GM23338 (cell line): Measurements from ENCODE around the gene CASK. TPM values are rescaled to one million over a fixed set of nuclear protein-coding genes. Genes with fewer than 3 reads are reported as not detected.

Source experiments
- ATAC-seq: fragments of 200-7000 bp; cut with Tn5 transposase; 3 replicates; pipeline ENCODE4 v1.9.1; 2020
- DNase-seq: peaks from one replicate; pipeline ENCODE4 v3.0.0-alpha.2; 2015; ENCODE audit warnings: low spot score
- H2AFZ ChIP-seq: fragments of 200-600 bp; sonication (generic); 2 replicates; pipeline ENCODE4 v1.8.0; 2016; ENCODE audit warnings: antibody characterized with exemption, mild to moderate bottlenecking, moderate library complexity
- H3F3A ChIP-seq: fragments of 200-600 bp; sonication (generic); replicated peaks from 2 replicates; pipeline ENCODE4 v1.8.0; 2017; ENCODE audit warnings: antibody characterized with exemption, mixed run types, low read depth
- H3K27ac ChIP-seq: fragments of 200-600 bp; sonication (generic); 2 replicates; pipeline ENCODE4 v1.6.1; 2016; ENCODE audit warnings: low read depth
- H3K27me3 ChIP-seq: fragments of 200-600 bp; sonication (generic); 2 replicates; pipeline ENCODE4 v1.8.0; 2016; ENCODE audit warnings: mild to moderate bottlenecking, mixed run types, moderate library complexity; ENCODE audit not compliant: insufficient read depth
- H3K36me3 ChIP-seq: fragments of 200-600 bp; sonication (generic); 2 replicates; pipeline ENCODE4 v1.8.0; 2016; ENCODE audit warnings: mild to moderate bottlenecking; ENCODE audit not compliant: insufficient read depth
- H3K4me1 ChIP-seq: fragments of 200-600 bp; sonication (generic); 2 replicates; pipeline ENCODE4 v1.8.0; 2016; ENCODE audit warnings: mild to moderate bottlenecking, moderate library complexity; ENCODE audit not compliant: insufficient read depth
- H3K4me2 ChIP-seq: fragments of 200-600 bp; sonication (generic); 2 replicates; pipeline ENCODE4 v1.7.1; 2017; ENCODE audit warnings: mixed run types
- H3K4me3 ChIP-seq: fragments of 200-600 bp; sonication (generic); 2 replicates; pipeline ENCODE4 v1.6.1; 2016; ENCODE audit warnings: mixed run types
- H3K79me2 ChIP-seq: fragments of 200-600 bp; sonication (generic); replicated peaks from 2 replicates; pipeline ENCODE4 v1.8.0; 2017; ENCODE audit warnings: mild to moderate bottlenecking; ENCODE audit not compliant: insufficient read depth
- H3K9me2 ChIP-seq: fragments of 200-600 bp; sonication (generic); 2 replicates; pipeline ENCODE4 v1.8.0; 2017; ENCODE audit not compliant: insufficient read depth
- H4K20me1 ChIP-seq: fragments of 200-600 bp; sonication (generic); replicated peaks from 2 replicates; pipeline ENCODE4 v1.8.0; 2017; ENCODE audit warnings: mild to moderate bottlenecking; ENCODE audit not compliant: insufficient read depth
- H3K27ac Mint-ChIP-seq: 2 replicates; pipeline ENCODE4 v1.8.0; 2020; ENCODE audit warnings: inconsistent platforms, mild to moderate bottlenecking, moderate library complexity, mixed read lengths
- H3K27me3 Mint-ChIP-seq: 3 replicates; pipeline ENCODE4 v1.8.0; 2022; ENCODE audit warnings: low read depth, mild to moderate bottlenecking, moderate library complexity, mixed read lengths, inconsistent platforms; ENCODE audit not compliant: insufficient read depth, poor library complexity
- H3K36me3 Mint-ChIP-seq: 3 replicates; pipeline ENCODE4 v1.8.0; 2021; ENCODE audit warnings: low read depth, mild to moderate bottlenecking, inconsistent platforms, moderate library complexity, mixed read lengths
- H3K4me1 Mint-ChIP-seq: 3 replicates; pipeline ENCODE4 v1.8.0; 2020; ENCODE audit warnings: mild to moderate bottlenecking, inconsistent platforms, mixed read lengths
- H3K4me3 Mint-ChIP-seq: 3 replicates; pipeline ENCODE4 v1.8.0; 2021; ENCODE audit warnings: moderate library complexity, mild to moderate bottlenecking, inconsistent platforms, mixed read lengths
- H3K9me3 Mint-ChIP-seq: 3 replicates; pipeline ENCODE4 v1.8.0; 2020; ENCODE audit warnings: moderate library complexity, mild to moderate bottlenecking, inconsistent platforms, mixed read lengths
- CREB1 ChIP-seq: fragments of 250-450 bp; sonication (Bioruptor Pico); IDR thresholded peaks from 2 replicates; pipeline ENCODE4 v1.5.0; 2020; ENCODE audit warnings: low read depth, mild to moderate bottlenecking, moderate library complexity
- POLR2AphosphoS5 ChIP-seq: IDR thresholded peaks from 2 replicates; pipeline ENCODE4 v1.6.1; 2016; ENCODE audit warnings: antibody characterized with exemption, low read depth
- long read RNA-seq: library from polyadenylated mRNA; unstranded; transcript quantifications from one replicate; pipeline ENCODE4 v2.0.0, GENCODE V29; 2020; ENCODE audit not compliant: unreplicated experiment
- polyA plus RNA-seq: library from polyadenylated mRNA; unstranded; fragments of >200 nt; fragmentation: Nextera tagmentation; extraction: Ambion mirVana; gene quantifications from 2 replicates; pipeline ENCODE4 v1.2.1, GENCODE V29; 2016
- total RNA-seq: library from RNA; depleted of rRNA; stranded (reverse); fragments of >200 nt; shearing (Covaris generic); gene quantifications from 2 replicates; pipeline ENCODE4 v1.2.3, GENCODE V29; 2014; rRNA removed
- TF ChIP-seq, protein P1 (sequence below): fragments of 250-450 bp; sonication (Bioruptor Pico); IDR thresholded peaks from 2 replicates; pipeline ENCODE4 v1.5.0; 2020; ENCODE audit warnings: mild to moderate bottlenecking, moderate library complexity

Gene CASK, protein sequence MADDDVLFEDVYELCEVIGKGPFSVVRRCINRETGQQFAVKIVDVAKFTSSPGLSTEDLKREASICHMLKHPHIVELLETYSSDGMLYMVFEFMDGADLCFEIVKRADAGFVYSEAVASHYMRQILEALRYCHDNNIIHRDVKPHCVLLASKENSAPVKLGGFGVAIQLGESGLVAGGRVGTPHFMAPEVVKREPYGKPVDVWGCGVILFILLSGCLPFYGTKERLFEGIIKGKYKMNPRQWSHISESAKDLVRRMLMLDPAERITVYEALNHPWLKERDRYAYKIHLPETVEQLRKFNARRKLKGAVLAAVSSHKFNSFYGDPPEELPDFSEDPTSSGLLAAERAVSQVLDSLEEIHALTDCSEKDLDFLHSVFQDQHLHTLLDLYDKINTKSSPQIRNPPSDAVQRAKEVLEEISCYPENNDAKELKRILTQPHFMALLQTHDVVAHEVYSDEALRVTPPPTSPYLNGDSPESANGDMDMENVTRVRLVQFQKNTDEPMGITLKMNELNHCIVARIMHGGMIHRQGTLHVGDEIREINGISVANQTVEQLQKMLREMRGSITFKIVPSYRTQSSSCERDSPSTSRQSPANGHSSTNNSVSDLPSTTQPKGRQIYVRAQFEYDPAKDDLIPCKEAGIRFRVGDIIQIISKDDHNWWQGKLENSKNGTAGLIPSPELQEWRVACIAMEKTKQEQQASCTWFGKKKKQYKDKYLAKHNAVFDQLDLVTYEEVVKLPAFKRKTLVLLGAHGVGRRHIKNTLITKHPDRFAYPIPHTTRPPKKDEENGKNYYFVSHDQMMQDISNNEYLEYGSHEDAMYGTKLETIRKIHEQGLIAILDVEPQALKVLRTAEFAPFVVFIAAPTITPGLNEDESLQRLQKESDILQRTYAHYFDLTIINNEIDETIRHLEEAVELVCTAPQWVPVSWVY
- total RNA-seq = 44.1 and 44.4 TPM in 2 replicates
- 14.2 and 15.3 TPM in 2 replicates for polyA plus RNA-seq
- long read RNA-seq, partial matches to known transcripts = 0 of 3 reads
- long read RNA-seq, other reads (novel, unspliced or antisense) = 2 of 3 reads

DNA sequence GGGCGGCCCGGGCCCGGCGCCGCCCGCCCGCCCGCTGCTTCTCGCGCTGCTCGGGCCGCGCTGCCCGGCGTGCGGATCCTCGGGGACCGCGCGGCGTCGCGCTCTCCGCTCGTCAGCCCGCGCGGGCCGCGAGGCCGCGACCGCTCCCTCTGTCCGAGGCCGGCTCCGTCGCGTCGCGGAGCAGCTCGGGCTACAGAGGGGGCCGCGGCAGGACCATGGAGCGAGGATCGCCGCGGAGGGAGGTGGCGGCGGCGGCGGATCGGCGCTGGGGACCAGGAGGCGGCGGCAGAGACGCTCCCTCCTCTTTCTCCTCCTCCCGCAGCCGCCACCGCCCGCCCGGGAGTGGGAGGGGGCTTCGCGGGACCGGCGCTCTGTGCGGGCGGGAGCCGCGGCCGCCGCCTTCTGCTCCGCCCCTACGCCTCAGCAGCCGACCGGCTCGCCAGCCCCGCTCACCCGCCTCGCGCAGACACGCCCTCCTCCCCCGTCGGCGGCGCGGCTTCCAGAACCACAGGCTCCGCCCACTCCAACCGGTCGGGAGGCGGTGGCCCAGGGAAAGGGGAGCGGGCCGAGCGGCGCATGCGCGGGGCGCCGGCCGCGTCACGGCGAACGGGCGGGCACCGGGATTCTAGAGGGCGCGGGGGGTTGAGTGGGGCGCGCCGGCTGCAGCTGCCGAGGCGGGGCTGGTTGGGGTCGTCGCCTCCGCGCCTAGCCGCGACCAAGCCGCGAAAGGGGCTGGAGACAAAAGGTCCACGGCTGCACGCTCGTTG lies at the start of gene CASK:
CASK (minus strand) TSS at position 344 of the 767 bp plus-strand sequence. CDS start 566 bp downstream, outside the sequence.
- Mint-ChIP-seq H3K27ac (peak within 1 kb of the TSS; percentile 95), H3K27me3 (no peaks in the 10 kb centered on the region), H3K9me3 (no peaks in the 10 kb centered on the region), H3K4me1 (peaks cover 25% of the 10 kb centered on the region), H3K36me3 (no peaks in the 10 kb centered on the region; the same call in 2 of the 3 replicates), H3K4me3 (peak within 1 kb of the TSS; percentile 96)
- Histone ChIP-seq H3K27ac (no peak within 1 kb of the TSS), H2AFZ (peak within 1 kb of the TSS; percentile 89), H3K79me2 (peaks cover 42% of the 10 kb centered on the region), H3K27me3 (no peaks in the 10 kb centered on the region), H3F3A (no peaks in the 10 kb centered on the region), H3K36me3 (no peaks in the 10 kb centered on the region), H3K4me2 (peak within 1 kb of the TSS; percentile 87), H4K20me1 (no peaks in the 10 kb centered on the region; the same call in 1 of the 2 replicates), H3K4me1 (peaks cover under 1% of the 10 kb centered on the region; the same call in 1 of the 2 replicates), H3K4me3 (peak within 1 kb of the TSS; percentile 77), H3K9me2 (no peaks in the 10 kb centered on the region)
- ATAC-seq = peak; percentile 89
- DNase-seq = peak; percentile 88
- TF ChIP-seq CREB1 (CRISPR knock-in tag) (peak; percentile 47; the same call in 1 of the 2 replicates), POLR2AphosphoS5 (peak; percentile 52; the same call in 1 of the 2 replicates)
- TF ChIP-seq, protein P1, sequence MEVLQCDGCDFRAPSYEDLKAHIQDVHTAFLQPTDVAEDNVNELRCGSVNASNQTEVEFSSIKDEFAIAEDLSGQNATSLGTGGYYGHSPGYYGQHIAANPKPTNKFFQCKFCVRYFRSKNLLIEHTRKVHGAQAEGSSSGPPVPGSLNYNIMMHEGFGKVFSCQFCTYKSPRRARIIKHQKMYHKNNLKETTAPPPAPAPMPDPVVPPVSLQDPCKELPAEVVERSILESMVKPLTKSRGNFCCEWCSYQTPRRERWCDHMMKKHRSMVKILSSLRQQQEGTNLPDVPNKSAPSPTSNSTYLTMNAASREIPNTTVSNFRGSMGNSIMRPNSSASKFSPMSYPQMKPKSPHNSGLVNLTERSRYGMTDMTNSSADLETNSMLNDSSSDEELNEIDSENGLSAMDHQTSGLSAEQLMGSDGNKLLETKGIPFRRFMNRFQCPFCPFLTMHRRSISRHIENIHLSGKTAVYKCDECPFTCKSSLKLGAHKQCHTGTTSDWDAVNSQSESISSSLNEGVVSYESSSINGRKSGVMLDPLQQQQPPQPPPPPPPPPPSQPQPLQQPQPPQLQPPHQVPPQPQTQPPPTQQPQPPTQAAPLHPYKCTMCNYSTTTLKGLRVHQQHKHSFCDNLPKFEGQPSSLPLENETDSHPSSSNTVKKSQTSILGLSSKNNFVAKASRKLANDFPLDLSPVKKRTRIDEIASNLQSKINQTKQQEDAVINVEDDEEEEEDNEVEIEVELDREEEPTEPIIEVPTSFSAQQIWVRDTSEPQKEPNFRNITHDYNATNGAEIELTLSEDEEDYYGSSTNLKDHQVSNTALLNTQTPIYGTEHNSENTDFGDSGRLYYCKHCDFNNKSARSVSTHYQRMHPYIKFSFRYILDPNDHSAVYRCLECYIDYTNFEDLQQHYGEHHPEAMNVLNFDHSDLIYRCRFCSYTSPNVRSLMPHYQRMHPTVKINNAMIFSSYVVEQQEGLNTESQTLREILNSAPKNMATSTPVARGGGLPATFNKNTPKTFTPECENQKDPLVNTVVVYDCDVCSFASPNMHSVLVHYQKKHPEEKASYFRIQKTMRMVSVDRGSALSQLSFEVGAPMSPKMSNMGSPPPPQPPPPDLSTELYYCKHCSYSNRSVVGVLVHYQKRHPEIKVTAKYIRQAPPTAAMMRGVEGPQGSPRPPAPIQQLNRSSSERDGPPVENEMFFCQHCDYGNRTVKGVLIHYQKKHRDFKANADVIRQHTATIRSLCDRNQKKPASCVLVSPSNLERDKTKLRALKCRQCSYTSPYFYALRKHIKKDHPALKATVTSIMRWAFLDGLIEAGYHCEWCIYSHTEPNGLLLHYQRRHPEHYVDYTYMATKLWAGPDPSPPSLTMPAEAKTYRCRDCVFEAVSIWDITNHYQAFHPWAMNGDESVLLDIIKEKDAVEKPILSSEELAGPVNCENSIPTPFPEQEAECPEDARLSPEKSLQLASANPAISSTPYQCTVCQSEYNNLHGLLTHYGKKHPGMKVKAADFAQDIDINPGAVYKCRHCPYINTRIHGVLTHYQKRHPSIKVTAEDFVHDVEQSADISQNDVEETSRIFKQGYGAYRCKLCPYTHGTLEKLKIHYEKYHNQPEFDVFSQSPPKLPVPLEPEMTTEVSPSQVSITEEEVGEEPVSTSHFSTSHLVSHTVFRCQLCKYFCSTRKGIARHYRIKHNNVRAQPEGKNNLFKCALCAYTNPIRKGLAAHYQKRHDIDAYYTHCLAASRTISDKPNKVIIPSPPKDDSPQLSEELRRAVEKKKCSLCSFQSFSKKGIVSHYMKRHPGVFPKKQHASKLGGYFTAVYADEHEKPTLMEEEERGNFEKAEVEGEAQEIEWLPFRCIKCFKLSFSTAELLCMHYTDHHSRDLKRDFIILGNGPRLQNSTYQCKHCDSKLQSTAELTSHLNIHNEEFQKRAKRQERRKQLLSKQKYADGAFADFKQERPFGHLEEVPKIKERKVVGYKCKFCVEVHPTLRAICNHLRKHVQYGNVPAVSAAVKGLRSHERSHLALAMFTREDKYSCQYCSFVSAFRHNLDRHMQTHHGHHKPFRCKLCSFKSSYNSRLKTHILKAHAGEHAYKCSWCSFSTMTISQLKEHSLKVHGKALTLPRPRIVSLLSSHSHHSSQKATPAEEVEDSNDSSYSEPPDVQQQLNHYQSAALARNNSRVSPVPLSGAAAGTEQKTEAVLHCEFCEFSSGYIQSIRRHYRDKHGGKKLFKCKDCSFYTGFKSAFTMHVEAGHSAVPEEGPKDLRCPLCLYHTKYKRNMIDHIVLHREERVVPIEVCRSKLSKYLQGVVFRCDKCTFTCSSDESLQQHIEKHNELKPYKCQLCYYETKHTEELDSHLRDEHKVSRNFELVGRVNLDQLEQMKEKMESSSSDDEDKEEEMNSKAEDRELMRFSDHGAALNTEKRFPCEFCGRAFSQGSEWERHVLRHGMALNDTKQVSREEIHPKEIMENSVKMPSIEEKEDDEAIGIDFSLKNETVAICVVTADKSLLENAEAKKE = no peak
